HG02763 (cell line): Measurements from ENCODE around the gene SMIM13.

Experiments
- ATAC-seq: cut with Tn5 transposase; IDR thresholded peaks from one replicate; pipeline ENCODE4 v1.9.1; 2021; ENCODE audit warnings: mild to moderate bottlenecking, moderate library complexity; ENCODE audit not compliant: unreplicated experiment

SMIM13 gene

DNA sequence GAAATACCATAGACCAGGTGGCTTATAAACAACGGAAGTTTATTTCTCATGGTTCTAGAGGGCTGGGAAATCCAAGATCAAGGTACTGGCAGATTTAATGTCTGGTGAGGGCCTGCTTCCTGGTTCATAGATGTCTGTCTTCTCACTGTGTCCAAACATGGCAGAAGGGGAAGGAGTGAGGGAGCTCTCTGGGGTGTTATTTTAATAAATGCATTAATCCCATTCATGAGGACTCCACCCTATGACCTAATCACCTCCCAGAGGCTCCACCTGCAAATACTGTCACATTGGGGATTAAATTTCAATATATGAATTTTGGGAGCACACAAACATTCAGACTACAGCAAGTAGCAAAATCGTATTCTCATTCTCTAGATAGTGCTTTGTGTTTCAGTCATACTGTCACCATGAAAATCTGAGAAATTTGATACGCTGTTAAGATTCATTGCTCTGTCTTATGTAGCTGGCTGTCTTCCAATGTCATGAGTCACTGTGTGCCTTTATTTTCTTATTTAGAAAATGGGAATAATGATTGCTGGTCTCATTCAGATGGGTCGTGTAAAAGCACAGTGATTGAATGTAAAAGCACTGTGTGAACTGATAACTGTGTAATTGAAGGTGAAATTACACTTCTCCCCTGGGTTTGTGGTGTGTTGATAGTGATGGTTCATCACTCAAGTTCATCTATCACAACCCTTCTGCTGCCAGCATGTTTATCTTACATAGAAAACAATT, 26.8 kb downstream of the SMIM13 start:
- ATAC-seq: no peak

DNA sequence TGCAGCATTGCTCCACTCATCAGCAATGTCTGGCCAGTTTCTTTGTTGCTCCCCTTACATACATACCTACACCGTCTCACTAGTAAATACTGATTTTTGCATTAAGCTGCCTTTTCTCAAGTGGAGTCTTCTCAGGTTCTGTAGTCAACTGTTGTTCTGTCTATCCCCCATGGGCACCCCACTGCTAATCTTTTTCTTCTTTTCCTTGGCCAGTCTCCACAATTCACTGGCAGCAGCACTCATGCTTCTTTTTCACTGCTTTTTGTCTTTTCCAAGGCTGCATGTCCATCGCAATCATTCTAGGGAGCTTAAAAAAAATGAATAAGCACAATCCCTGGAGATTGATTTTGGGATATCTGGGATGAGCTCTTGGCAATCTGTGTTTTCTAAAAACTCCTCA, 28.2 kb downstream of the SMIM13 start:
- no peak for ATAC-seq

DNA sequence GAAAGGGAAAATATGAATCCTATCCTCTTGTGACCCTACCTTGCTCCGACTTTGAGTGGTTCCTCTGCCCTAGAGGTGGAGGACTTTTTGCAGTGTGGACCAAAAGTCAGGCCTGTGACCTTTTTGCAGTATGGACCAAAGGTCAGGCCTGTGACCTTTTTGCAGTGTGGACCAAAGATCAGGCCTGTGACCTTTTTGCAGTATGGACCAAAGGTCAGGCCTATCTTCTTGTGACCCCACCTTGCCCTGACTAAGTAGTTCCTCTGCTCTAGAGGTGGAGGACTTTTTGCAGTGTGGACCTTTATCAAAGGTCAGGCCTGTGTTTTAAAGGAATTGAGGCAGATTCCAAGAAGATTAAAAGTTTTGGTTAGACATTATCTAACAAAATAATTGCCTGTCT, 28.7 kb downstream of the SMIM13 start:
- ATAC-seq: no peak

DNA sequence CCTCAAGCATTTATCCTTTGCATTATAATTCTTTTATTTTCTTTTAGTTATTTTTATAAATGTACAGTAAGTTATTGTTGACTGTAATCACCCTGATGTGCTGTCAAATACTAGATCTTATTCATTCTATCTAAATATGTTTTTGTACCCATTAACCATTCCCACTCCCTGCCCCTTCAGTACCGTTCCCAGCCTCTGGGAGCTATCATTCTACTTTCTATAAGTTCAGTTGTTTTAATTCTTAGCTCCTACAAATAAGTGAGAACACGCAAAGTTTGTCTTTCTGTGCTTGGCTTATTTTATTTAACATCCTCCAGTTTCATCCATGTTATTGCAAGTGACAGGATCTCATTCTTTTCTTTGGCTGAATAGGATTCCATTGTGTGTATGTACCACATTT, 30.3 kb downstream of the SMIM13 start:
- no peak for ATAC-seq

DNA sequence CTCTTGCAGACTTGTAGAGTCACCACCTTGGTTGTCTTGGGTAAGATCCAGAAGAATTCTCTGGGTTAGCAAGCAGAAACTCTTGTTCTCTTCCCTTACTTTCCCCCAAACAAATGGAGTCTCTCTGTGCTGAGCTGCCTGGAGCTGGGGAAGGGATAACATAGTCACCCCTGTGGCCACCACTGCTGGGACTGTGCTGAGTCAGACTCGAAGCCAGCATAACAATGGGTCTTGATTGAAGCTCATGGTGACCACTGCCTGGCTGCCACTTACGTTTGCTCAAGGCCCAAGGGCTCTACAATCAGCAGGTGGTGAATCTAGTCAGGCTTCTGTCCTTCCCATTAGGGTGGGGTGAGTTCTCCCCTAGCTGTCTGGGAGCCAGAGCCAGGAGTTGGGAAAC, 33.2 kb downstream of the SMIM13 start:
- ATAC-seq: no peak

DNA sequence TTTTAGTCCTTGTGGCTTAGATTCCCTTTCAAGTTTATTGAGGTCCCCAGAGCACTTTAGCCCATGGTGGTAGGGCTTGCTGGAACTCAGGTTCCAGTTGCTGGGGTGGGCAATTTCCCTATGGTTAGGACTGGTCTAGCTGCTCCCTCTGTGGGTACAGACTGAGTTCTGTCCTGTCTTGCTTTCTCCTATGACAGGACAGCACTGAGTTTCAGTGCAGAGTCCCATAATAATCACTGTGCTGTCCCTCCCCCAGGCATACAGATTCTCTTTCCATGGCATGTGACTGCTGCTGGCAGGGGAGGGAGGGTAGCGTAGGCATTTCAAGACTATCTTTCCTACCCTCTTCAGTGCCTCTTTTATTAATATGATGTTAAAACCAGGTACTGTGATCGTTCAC, 35.0 kb downstream of the SMIM13 start:
- no peak for ATAC-seq

DNA sequence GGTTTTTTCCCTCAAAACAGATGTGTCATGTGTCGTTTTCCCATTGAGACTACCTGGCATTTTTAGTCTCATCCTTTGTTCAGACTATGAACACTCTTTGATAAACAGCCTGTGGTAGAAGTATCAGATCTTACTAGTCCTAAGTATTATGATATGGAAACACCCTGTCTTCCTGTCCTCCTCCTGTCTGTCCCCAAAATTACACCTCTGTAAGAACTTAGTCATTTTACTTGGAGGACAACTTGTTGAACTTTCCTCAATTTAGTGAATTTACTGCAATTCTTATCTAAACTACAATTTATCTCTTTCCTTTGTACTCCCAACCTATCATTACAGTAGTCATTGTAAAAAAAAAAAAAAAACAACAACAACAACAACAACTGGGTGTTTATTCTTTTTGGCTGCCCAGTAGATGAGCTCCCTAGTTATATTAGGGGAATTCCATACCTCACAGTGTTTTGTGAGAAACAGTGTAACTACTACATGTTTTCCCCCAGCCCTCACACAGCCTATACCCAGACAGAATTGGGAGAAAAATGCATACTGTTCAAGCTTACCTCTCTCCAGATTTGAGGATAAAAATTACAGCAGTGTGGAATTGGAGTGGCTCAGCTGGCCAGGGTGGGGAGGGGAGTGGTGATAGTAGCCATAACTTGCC, 36.4 kb downstream of the SMIM13 start:
- no peak for ATAC-seq

DNA sequence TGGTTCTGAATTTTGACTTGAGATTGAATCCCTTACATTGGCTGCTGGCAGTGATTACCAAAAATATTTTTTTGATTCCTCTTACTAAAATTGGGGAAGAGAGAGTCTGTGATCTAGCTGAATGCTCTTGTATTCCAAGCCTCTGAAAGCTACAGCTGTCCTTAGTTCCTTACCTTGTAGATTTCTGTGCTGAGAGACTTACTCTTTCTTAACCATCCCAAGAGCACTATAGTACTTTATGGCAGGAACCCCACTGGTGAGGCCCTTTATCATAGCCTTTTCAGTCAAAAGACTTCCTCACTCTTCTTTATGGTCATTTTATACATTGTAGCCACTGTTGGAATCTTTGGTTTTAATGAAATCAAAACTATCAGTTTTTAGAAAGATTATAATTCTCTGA, 37.0 kb downstream of the SMIM13 start:
- ATAC-seq: no peak

DNA sequence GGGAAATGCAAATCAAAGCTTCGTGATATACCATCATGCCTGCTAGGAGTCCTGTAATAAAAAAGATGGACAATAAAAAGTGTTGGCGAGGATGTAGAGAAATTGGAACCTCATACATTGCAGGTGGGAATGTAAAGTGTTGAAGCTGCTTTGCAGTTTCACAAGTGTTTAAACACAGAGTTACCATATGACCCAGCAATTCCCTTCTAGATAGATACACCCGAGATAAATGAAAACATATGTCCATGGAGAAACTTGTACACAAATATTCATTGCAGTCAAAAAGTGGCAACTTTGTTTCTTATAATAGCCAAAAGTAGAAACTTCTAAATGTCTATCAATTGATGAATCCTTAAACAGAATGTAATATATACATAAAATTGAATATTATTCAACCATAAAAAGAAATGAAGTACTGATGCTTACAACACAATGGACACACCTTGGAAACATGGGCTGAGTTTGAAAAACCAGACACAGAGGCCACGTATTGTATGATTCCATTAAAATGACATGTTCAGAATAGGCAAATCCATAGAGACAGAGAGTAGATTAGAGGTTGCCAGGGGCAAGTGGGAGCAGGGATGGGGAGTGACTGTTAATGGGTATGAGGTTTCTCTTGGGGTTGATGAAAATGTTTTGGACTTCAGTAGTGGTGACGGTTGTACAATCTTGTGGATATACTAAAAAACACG, 38.7 kb downstream of the SMIM13 start:
- no peak for ATAC-seq

DNA sequence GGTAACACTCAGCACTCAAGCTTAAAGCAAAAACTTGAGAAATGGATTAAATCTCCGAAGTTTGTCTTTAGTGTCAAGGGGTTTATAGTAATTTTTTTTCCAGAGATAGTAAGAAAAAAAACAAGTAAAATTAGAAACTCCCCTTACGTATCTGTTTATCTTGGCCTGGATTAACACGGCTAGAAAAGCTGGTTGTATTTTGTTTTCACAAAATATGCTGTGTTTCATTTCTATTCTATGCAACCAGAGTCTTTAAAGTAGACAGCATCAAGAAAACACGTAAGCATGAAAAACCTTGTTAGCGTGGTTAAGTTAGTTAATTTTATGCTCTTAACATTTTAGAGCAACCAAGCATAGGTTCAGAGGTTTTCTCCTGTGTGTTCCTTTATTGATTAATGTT, 39.6 kb downstream of the SMIM13 start:
- ATAC-seq: no peak

DNA sequence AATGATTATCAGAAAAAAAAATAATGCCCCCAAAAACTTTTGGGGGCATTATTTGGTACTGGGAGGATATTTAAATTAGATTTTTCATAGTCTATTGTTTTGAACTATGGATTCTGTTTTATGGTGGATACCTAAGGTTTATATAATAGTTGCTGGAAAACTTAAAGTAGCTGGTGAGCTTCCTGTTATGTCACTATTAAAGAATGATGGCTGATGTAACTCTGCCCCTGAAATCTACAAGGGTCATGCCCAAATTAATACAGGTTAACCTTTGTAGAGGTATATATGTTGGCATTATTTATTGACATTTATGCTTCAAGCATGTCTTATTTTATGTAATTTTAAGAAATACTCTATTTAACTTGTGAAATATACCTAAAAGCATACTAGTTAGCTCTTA, 43.2 kb downstream of the SMIM13 start:
- no peak for ATAC-seq

DNA sequence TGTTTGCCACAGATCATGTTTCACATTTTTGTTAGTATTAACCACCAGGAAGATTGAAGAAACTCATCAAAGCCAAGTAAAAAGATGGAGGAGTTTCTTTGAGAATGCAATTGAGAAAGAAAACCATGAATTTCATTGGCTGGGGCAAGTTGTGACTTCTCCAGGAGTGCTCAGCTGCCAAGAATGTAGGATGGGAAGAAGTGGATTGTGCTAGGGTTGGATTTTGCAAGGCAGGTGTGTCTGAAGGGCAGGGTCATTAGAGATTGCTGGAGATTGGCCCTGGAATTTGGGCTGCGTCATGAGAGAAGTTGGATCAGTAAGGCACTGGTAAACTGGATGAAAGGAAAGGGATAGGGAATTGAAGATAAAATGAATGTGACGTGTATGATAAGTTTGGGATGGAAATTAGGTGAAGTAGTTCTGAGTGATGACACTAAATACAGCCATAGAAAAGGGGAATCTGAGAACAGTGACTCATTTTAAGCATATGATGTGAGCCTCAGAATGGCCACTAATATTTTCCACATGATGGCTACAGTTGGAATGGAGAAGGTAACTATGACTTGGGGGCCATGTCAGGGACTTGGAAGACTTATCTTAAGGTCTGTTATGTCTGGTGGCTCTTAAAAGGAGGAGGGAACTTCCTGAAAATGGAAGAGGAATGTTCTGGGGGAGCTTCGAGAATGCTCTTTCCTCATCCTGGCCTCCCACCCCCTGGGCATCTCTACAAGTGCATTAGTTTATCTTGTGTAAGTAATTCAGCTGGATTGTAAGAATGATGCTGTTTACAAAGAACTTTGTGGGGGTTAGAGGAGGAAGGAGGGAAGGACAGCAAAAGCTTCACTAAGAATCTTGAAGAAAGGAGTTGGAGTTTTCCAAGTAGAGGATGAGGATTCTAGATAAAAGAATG, 45.7 kb downstream of the SMIM13 start:
- no peak for ATAC-seq

DNA sequence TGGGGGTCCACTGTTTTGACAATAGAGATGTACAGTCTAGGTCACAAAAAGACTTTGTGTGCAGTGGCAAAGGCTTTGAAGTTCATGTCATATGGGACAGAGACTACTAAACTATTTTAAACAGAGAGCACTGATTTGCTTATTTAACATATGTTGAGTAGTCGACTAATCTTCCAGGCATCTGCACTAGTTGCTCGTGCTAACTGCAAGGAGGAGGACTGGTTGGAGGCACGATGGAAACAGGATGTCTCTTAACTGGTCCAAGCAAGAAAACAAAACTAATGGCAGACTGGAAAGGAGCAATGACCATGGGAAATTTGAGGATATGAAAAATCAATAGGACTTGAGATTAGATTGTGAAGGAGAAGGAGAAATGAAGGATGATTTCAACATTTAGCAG, 46.4 kb downstream of the SMIM13 start:
- no peak for ATAC-seq

DNA sequence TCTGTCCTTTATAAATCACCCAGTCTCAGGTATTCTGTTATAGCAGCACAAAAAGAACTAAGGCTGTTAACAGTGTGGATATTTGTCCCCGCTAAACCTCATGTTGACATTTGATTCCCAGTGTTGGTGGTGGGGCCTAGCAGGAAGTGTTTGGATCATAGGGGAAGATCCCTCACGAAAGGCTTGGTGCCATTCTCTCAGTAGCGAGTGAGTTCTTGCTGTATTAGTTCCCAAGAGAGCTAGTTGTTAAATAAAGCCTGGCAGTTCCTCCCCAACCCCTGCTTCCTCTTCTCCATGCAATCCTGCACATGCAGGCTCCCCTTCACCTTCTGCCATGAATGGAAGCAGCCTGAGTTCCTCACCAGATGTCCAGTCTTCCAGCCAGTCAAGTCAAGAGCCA, 47.7 kb downstream of the SMIM13 start:
- ATAC-seq: no peak

DNA sequence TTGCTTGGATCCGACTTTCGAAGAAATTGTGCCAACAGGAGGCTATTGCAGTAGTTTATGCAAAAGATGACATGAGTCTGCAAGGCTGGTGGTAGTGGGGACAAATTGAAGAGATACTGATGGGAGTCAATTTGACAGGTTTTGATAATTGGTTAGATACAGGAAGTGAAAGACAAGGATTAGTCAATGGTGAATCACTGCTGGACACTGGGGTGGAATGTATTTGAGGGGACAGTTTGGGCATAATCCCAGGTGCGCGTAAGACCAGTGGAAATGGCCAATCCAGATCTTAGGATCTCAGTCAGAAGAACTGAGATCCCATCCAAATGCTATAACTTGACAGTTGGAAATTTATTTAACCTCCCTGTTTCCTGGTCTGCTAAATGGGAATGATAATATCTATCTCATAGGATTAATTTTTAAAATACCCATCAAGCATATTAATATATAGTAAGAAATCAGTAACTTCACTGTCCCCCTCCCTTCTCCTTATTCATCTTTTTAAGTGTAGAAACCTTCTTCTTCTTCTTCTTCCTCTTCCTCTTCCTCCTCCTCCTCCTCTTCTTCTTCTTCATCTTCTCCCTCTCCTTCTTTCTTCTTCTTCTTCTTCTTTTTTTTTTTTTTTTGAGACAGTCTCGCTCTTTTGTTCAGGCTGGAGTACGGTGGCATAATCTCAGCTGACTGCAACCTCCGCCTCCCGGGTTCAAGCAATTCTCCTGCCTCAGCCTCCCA, 48.8 kb downstream of the SMIM13 start:
- ATAC-seq: no peak

DNA sequence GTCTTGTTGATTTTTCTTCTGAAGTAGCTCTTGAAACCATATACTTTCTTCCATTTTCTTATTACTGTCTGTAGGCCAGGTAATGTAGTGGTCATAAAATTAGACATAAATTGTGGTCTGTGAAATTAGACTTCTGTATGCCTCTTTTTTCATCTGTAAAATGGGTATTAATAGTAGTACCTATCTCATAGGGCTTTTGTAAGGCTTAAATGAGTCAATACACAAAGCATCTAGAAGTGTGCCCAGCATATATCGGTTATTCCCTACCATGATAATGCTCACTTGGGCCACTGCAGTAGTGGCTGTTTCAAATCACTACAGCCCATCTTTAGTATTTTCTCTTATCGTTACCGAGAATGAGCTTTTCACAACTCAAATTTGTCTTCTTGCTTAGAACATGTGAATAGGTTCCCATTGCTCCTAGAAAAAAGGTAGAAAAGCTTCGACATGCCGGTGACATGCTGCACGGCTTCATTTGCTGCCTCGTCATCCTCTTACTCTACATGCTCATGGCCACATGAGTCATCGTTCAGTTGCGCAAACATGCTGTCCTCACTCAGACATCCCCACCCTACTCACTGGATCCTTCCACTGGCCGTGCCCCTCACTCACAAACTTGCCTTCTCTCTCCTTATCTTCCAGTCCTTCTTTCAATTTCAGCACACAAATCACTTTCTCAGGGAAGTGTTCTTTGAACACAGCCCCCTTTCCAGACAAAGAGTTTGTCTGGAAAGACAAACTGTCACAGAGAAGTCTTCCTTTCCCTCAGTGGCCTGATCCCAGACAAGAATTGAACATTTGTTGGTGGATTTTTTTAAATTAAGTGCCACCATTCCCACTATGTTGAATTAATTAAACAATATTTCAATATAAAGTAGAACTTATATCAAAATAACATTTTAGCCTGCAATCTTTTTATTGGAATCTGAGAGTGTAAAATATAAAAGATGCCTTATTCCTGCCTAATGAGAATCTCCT, 50.0 kb downstream of the SMIM13 start:
- ATAC-seq: no peak

DNA sequence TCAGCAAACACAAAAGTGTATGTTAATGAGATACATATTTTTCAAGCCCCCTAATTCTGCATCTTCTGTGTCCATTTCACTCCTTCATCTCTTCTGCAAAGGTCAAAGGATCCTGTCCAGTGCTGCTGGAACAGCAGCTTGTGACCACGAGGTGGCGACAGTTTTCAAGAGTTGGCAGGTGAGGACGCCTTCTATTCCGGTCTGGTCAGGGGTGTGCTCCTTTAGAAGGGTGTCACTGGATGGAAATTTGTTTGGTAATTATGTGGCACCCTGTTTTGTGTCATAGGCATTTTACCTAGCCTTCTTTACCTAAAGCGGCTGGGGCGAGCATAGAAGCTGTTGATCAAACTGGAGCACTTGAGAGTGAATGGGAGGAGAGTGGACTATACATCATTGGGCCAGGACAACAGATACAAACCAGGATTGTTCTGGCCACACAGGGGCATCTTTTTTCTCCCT, 50.8 kb downstream of the SMIM13 start:
- ATAC-seq: peak; percentile 75

DNA sequence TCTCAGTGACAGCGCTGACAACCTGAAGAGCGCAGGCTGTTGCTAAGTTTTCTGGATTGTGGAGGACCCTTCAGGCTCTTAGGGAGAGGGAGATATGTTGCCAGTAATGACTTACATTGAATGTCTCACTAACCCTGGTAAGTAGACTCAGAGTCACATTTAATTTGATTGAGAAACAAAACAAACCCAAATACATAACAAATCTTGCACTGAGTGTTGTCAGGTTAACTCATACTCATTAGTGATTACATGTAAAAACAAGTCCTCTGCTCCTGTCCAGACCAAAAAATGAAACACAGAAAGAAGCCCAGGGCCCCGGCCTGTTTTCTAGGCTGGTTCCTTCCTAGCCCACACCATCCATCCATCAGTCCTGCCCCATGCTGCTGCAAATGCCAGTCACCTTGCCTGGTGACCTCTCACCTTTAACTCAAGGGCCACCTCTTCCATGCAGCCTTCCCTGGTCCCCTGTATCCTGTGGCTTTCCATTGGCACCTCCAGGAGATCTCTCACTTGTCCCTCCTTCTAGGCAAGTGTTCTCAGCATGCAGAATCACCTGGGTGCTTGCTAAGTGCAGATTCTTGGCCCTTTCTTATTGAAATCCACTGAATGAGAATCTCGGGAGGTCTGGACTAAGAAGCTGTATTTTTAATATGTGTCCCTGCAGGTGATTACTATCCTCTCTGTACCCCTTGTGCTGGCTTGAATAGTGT, 52.6 kb downstream of the SMIM13 start:
- no peak for ATAC-seq

DNA sequence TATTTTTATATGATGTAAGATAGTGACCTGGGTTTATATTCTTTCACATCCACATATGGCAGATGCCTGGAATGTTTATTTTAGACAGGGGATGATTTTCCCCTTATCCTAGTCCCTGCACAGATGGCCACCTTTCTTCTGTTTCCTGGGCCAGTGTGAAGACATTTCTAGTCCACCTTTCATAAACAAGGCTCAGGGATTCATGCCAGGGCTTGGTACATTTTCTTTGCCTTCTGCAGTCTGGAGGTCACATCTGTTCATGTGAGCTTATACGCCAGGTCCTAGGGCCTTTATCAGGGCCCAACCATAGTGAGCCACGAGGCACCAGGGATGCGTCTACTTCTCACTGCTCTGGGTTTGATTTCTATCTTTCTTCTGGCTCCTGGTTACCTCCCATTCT, 55.9 kb downstream of the SMIM13 start:
- ATAC-seq: no peak
